SK-N-SH treated with all-trans-retinoic acid at 6 μM for 48 hours (cell line): Measurements from ENCODE around the gene PID1.

ENCODE experiments used
- ATAC-seq: fragments of 200-7000 bp; cut with Tn5 transposase; 3 replicates; pipeline ENCODE4 v1.9.1; 2020; ENCODE audit warnings: mild to moderate bottlenecking, moderate library complexity
- BACH2 ChIP-seq: fragments of 250-450 bp; sonication (Bioruptor Pico); IDR thresholded peaks from 2 replicates; pipeline ENCODE4 v1.9.0; 2021; ENCODE audit warnings: mild to moderate bottlenecking, borderline replicate concordance
- CREB5 ChIP-seq: fragments of 250-450 bp; sonication (Bioruptor Pico); IDR thresholded peaks from 2 replicates; pipeline ENCODE4 v1.5.1; 2020; ENCODE audit warnings: low read depth, mild to moderate bottlenecking, moderate library complexity
- CSDC2 ChIP-seq: fragments of 250-450 bp; sonication (Bioruptor Pico); IDR thresholded peaks from 2 replicates; pipeline ENCODE4 v1.5.0; 2020; ENCODE audit warnings: mild to moderate bottlenecking, moderate library complexity
- CSRNP3 ChIP-seq: fragments of 250-450 bp; sonication (Bioruptor Pico); IDR thresholded peaks from 2 replicates; pipeline ENCODE4 v1.5.1; 2021; ENCODE audit warnings: mild to moderate bottlenecking, moderate library complexity
- ESRRG ChIP-seq: fragments of 250-450 bp; sonication (Bioruptor Pico); IDR thresholded peaks from 2 replicates; pipeline ENCODE4 v1.6.1; 2021; ENCODE audit warnings: mild to moderate bottlenecking
- GLIS3 ChIP-seq: fragments of 250-450 bp; sonication (Bioruptor Pico); IDR thresholded peaks from 2 replicates; pipeline ENCODE4 v1.5.0; 2020; ENCODE audit warnings: mild to moderate bottlenecking, moderate library complexity
- ISL1 ChIP-seq: fragments of 250-450 bp; sonication (Bioruptor Pico); IDR thresholded peaks from 2 replicates; pipeline ENCODE4 v2.1.2; 2022; ENCODE audit warnings: mild to moderate bottlenecking, moderate library complexity
- OSR1 ChIP-seq: fragments of 250-450 bp; sonication (Bioruptor Pico); IDR thresholded peaks from 2 replicates; pipeline ENCODE4 v1.8.0; 2022; ENCODE audit warnings: moderate library complexity, mild to moderate bottlenecking, inconsistent platforms
- PATZ1 ChIP-seq: fragments of 250-450 bp; sonication (Bioruptor Pico); IDR thresholded peaks from 2 replicates; pipeline ENCODE4 v1.8.0; 2020; ENCODE audit warnings: mild to moderate bottlenecking, moderate library complexity, borderline replicate concordance
- POU6F1 ChIP-seq: fragments of 250-450 bp; sonication (Bioruptor Pico); IDR thresholded peaks from 2 replicates; pipeline ENCODE4 v1.8.0; 2021; ENCODE audit warnings: low read depth, mild to moderate bottlenecking, moderate library complexity, borderline replicate concordance
- PPARA ChIP-seq: fragments of 250-450 bp; sonication (Bioruptor Pico); IDR thresholded peaks from 2 replicates; pipeline ENCODE4 v1.5.0; 2020; ENCODE audit warnings: mild to moderate bottlenecking, borderline replicate concordance
- RARB ChIP-seq: fragments of 250-450 bp; sonication (Bioruptor Pico); IDR thresholded peaks from 2 replicates; pipeline ENCODE4 v1.8.0; 2021; ENCODE audit warnings: mild to moderate bottlenecking, moderate library complexity
- TCF4 ChIP-seq: fragments of 250-450 bp; sonication (Bioruptor Pico); IDR thresholded peaks from 2 replicates; pipeline ENCODE4 v1.8.0; 2021; ENCODE audit warnings: mild to moderate bottlenecking, moderate library complexity, borderline replicate concordance
- TOX ChIP-seq: fragments of 250-450 bp; sonication (Bioruptor Pico); IDR thresholded peaks from 2 replicates; pipeline ENCODE4 v1.8.0; 2021; ENCODE audit warnings: mild to moderate bottlenecking, moderate library complexity, borderline replicate concordance
- TSHZ2 ChIP-seq: fragments of 250-450 bp; sonication (Bioruptor Pico); IDR thresholded peaks from 2 replicates; pipeline ENCODE4 v1.5.0; 2020; ENCODE audit warnings: mild to moderate bottlenecking, moderate library complexity
- ZFP3 ChIP-seq: fragments of 250-450 bp; sonication (Bioruptor Pico); IDR thresholded peaks from 2 replicates; pipeline ENCODE4 v1.5.0; 2020; ENCODE audit warnings: mild to moderate bottlenecking, moderate library complexity
- ZFP30 ChIP-seq: fragments of 450-650 bp; formaldehyde crosslinking; IDR thresholded peaks from 2 replicates; pipeline ENCODE4 v1.5.0; 2022; ENCODE audit warnings: mild to moderate bottlenecking, moderate library complexity
- ZNF70 ChIP-seq: fragments of 450-650 bp; formaldehyde crosslinking; IDR thresholded peaks from 2 replicates; pipeline ENCODE4 v1.5.0; 2020; ENCODE audit warnings: mild to moderate bottlenecking, moderate library complexity

The PID1 gene

GRCh38 chr2:229042349-229042748, 228.7 kb downstream of the PID1 start:
- TF ChIP-seq PPARA (CRISPR knock-in tag) (no peak), ESRRG (CRISPR knock-in tag) (no peak), ZFP30 (CRISPR knock-in tag) (no peak), RARB (no peak)
- ATAC-seq = no peak

- ATAC-seq = no peak
- TF ChIP-seq CSDC2 (CRISPR knock-in tag) = no peak
- no peak for TF ChIP-seq ESRRG (CRISPR knock-in tag)
- TF ChIP-seq TOX (CRISPR knock-in tag) = no peak
- TF ChIP-seq ZFP30 (CRISPR knock-in tag) = no peak
- TF ChIP-seq ZFP3 (CRISPR knock-in tag) = no peak
- TF ChIP-seq BACH2 (CRISPR knock-in tag) = no peak
- TF ChIP-seq, all 23 proteins: peak for 0
Observed at GRCh38 chr2:229041691-229042090, 229.4 kb downstream of the PID1 start.

GRCh38 chr2:229037621-229038020, 233.5 kb downstream of the PID1 start:
- no peak for ATAC-seq
- TF ChIP-seq CREB5 = no peak
- TF ChIP-seq ESRRG (CRISPR knock-in tag) = no peak
- no peak for TF ChIP-seq ZFP3 (CRISPR knock-in tag)
- no peak for TF ChIP-seq PPARA (CRISPR knock-in tag)
- no peak for TF ChIP-seq TSHZ2 (CRISPR knock-in tag)
- no peak for TF ChIP-seq ZFP30 (CRISPR knock-in tag)
- no peak for TF ChIP-seq CSDC2 (CRISPR knock-in tag)
- TF ChIP-seq OSR1 (CRISPR knock-in tag) = no peak
- no peak for TF ChIP-seq TCF4
- TF ChIP-seq, all 23 proteins: peak for 0

GRCh38 chr2:229033816-229034215, 237.3 kb downstream of the PID1 start:
- TF ChIP-seq TCF4 (no peak), ISL1 (CRISPR knock-in tag) (no peak), CSRNP3 (CRISPR knock-in tag) (no peak), POU6F1 (CRISPR knock-in tag) (no peak), GLIS3 (CRISPR knock-in tag) (no peak), CREB5 (no peak), TOX (CRISPR knock-in tag) (no peak), CSDC2 (CRISPR knock-in tag) (no peak), ZNF70 (CRISPR knock-in tag) (no peak), PATZ1 (no peak), PPARA (CRISPR knock-in tag) (no peak), ESRRG (CRISPR knock-in tag) (no peak), BACH2 (CRISPR knock-in tag) (no peak)
- ATAC-seq = no peak
